Panc1 (cell line): ENCODE measurements around the gene ATP1A3. TPM values are rescaled to one million over a fixed set of nuclear protein-coding genes. Genes with fewer than 3 reads are reported as not detected.

Experiments used
- ATAC-seq: fragments of 200-7000 bp; cut with Tn5 transposase; 2 replicates; pipeline ENCODE4 v1.9.1; 2020; ENCODE audit warnings: mild to moderate bottlenecking, moderate library complexity
- BruUV-seq: library from RNA; stranded (reverse); fragments of 400-500 nt; replicated peaks from 2 replicates; lab custom pipeline; 2021; lab: Mats Ljungman, UMichigan
- CTCF ChIA-PET: fragments of 300-600 bp; sonication (Branson Sonifier 250); formaldehyde crosslinking; loops from one replicate; lab custom pipeline; 2022; ENCODE audit warnings: antibody characterized with exemption; lab: Charles Lee
- POLR2A ChIA-PET: fragments of 300-600 bp; sonication (Branson Sonifier 250); formaldehyde crosslinking; loops from one replicate; lab custom pipeline; 2022; ENCODE audit warnings: antibody characterized with exemption; lab: Charles Lee
- DNase-seq: peaks from one replicate; pipeline ENCODE4 v3.0.0-alpha.2; 2010; ENCODE audit warnings: low read depth, low spot score
- H3K27ac ChIP-seq: 2 replicates; pipeline ENCODE4 v1.5.1; 2011; ENCODE audit warnings: mild to moderate bottlenecking, low read length, inconsistent platforms
- H3K27me3 ChIP-seq: fragments of 200-500 bp; sonication (Bioruptor generic); 2 replicates; pipeline ENCODE4 v1.6.0; 2014; ENCODE audit warnings: low read length, inconsistent platforms; ENCODE audit not compliant: control insufficient read depth, insufficient read depth
- H3K36me3 ChIP-seq: fragments of 200-500 bp; sonication (Bioruptor generic); 2 replicates; pipeline ENCODE4 v1.5.1; 2014; ENCODE audit warnings: inconsistent platforms, mild to moderate bottlenecking, low read length, moderate library complexity; ENCODE audit not compliant: control insufficient read depth, insufficient read depth
- H3K4me1 ChIP-seq: 2 replicates; pipeline ENCODE4 v1.5.1; 2011; ENCODE audit warnings: inconsistent platforms, mild to moderate bottlenecking, low read length, moderate library complexity; ENCODE audit not compliant: control insufficient read depth, insufficient read depth
- H3K4me3 ChIP-seq, 2 experiments: 2 replicates each; pipeline ENCODE4 v1.5.1; 2011 to 2012; ENCODE audit warnings: low read depth in 2 of 2, low read length in 2 of 2, mild to moderate bottlenecking in 2 of 2, inconsistent platforms in 1 of 2, moderate library complexity in 1 of 2
- H3K9me3 ChIP-seq: fragments of 200-500 bp; sonication (Bioruptor generic); 2 replicates; pipeline ENCODE4 v1.5.1; 2014; ENCODE audit warnings: low read depth, mild to moderate bottlenecking, inconsistent platforms, low read length, moderate library complexity; ENCODE audit not compliant: control insufficient read depth, insufficient read depth
- POLR2AphosphoS5 ChIP-seq: IDR thresholded peaks from 2 replicates; pipeline ENCODE4 v1.6.1; 2012; ENCODE audit warnings: mild to moderate bottlenecking, low read depth, low read length, moderate library complexity
- SIN3A ChIP-seq: IDR thresholded peaks from 2 replicates; pipeline ENCODE4 v1.6.1; 2012; ENCODE audit warnings: low read depth, mild to moderate bottlenecking, low read length, moderate library complexity, borderline replicate concordance; ENCODE audit not compliant: insufficient read depth
- TCF7L2 ChIP-seq: IDR thresholded peaks from 2 replicates; pipeline ENCODE4 v1.6.1; 2011; ENCODE audit warnings: mild to moderate bottlenecking, low read depth, low read length, inconsistent platforms
- in situ Hi-C: cut with HindIII; loops from 2 replicates; pipeline ENCODE4 v1.10.0; 2016; ENCODE audit warnings: low sequenced_read_pairs, low pct_unique_long_range_greater_than_20kb
- intact Hi-C: fragments of 100-400 bp; cut with micrococcal nuclease; formaldehyde crosslinking; loops from one replicate; pipeline ENCODE4 v1.10.0; 2022; ENCODE audit not compliant: unreplicated experiment
- total RNA-seq: library from RNA; stranded (reverse); gene quantifications from one replicate; pipeline ENCODE4 v1.2.1, GENCODE V29; 2021; ENCODE audit not compliant: unreplicated experiment
- TF ChIP-seq, protein P1 (sequence below): fragments of 450-650 bp; IDR thresholded peaks from 2 replicates; pipeline ENCODE4 v1.5.1; 2017; ENCODE audit warnings: mild to moderate bottlenecking
- TF ChIP-seq, protein P2 (sequence below), 2 experiments: IDR thresholded peaks; 2 replicates each; pipeline ENCODE4 v1.6.1; 2011 to 2012; ENCODE audit warnings: low read depth in 2 of 2, control low read depth in 1 of 2, low read length in 1 of 2, mild to moderate bottlenecking in 1 of 2, moderate library complexity in 1 of 2; ENCODE audit not compliant: insufficient read depth in 1 of 2

The ATP1A3 gene
- total RNA-seq, 1 experiment from 2014 or later, result 4.9 TPM

DNA sequence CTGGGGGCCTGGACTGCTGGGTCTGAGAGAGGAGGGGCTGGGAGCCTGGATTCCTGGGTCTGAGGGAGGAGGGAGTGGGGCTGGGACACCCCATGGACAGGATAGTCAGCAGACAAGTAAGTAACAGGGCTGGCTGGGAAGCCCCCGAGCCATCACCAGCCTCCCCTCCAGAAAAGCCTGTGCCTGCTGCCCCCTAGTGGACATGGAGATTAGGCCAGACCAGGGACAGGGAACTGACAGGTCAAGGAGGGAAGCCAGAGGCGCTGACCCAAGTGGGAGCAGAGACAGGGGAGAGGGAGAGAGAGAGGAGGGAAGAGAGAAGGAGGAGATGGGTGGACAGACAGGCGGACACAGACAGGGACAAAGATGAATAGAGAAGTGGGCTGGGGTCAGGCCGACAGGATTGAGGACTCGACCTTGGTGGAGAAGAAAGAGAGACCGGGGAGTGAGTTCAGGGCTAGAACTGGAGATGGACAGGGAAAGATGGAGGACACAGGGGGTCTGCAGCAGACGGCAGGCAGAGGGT, 59.1 kb downstream of the ATP1A3 start:
- in situ Hi-C loops, result no loop called here
- no peaks in the 10 kb centered on the region for H3K36me3 ChIP-seq
- BruUV-seq, result no TSS peak
- ChIA-PET CTCF (interaction anchor here (0.6 kb wide), 3 partner anchors 29 to 100 kb away, joined by 3 to 5 read pairs (median 5); no protein-coding TSS in a partner anchor), POLR2A (no interaction called here)
- TF ChIP-seq, protein P1, sequence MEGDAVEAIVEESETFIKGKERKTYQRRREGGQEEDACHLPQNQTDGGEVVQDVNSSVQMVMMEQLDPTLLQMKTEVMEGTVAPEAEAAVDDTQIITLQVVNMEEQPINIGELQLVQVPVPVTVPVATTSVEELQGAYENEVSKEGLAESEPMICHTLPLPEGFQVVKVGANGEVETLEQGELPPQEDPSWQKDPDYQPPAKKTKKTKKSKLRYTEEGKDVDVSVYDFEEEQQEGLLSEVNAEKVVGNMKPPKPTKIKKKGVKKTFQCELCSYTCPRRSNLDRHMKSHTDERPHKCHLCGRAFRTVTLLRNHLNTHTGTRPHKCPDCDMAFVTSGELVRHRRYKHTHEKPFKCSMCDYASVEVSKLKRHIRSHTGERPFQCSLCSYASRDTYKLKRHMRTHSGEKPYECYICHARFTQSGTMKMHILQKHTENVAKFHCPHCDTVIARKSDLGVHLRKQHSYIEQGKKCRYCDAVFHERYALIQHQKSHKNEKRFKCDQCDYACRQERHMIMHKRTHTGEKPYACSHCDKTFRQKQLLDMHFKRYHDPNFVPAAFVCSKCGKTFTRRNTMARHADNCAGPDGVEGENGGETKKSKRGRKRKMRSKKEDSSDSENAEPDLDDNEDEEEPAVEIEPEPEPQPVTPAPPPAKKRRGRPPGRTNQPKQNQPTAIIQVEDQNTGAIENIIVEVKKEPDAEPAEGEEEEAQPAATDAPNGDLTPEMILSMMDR, result peak; percentile 91
- no peak for TF ChIP-seq TCF7L2
- H3K9me3 ChIP-seq, result no peaks in the 10 kb centered on the region
- no peaks in the 10 kb centered on the region for H3K4me1 ChIP-seq
- DNase-seq (peak; percentile 30), ATAC-seq (peak; percentile 84)
- intact Hi-C loops, result loop anchor here (10.0 kb wide), 1 partner anchor 50 kb away; the partner anchor contains the start of gene ARHGEF1
- no peak overlapping the region for H3K27ac ChIP-seq
- H3K27me3 ChIP-seq, result no peaks in the 10 kb centered on the region; the same call in 1 of the 2 replicates
- H3K4me3 ChIP-seq, result no peak overlapping the region

DNA sequence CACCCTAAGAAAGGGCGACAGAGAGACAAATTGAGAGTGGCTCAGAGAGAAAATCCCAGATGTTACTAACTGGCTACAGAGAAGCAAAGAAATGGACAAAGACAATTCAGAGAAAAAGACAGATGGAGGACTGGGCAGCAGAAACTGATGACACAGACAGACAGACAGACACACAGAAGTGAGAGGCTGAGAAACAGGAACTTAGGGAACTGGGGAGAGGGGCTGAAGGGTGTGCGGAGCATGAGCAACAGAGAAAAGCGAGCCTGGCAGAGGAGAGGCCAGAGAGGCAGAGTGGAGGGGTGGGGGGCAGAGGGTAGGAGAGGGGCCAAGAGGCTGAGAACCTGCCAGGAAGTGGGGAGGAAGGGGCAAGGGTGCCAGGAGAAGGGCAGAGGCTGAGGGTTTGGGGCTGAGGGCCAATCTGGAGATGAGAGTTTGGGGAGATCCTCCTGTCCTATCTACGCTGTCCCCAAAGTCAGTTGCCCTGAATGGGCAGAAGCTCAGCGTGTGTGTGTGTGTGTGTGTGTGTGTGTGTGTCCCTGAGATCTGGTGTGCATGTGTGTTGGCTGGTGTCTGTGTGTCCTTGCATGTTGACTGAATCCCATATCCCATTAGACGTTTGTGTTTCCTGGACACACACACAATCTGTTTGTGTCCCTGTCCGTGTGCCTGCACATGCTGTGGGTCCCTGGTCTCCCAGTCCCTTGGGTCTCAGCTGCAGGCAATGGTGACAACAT, 60.2 kb downstream of the ATP1A3 start:
- TF ChIP-seq, protein P2, sequence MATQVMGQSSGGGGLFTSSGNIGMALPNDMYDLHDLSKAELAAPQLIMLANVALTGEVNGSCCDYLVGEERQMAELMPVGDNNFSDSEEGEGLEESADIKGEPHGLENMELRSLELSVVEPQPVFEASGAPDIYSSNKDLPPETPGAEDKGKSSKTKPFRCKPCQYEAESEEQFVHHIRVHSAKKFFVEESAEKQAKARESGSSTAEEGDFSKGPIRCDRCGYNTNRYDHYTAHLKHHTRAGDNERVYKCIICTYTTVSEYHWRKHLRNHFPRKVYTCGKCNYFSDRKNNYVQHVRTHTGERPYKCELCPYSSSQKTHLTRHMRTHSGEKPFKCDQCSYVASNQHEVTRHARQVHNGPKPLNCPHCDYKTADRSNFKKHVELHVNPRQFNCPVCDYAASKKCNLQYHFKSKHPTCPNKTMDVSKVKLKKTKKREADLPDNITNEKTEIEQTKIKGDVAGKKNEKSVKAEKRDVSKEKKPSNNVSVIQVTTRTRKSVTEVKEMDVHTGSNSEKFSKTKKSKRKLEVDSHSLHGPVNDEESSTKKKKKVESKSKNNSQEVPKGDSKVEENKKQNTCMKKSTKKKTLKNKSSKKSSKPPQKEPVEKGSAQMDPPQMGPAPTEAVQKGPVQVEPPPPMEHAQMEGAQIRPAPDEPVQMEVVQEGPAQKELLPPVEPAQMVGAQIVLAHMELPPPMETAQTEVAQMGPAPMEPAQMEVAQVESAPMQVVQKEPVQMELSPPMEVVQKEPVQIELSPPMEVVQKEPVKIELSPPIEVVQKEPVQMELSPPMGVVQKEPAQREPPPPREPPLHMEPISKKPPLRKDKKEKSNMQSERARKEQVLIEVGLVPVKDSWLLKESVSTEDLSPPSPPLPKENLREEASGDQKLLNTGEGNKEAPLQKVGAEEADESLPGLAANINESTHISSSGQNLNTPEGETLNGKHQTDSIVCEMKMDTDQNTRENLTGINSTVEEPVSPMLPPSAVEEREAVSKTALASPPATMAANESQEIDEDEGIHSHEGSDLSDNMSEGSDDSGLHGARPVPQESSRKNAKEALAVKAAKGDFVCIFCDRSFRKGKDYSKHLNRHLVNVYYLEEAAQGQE (IDR thresholded peaks at IDR 0.05; ENCODE audit: insufficient read depth in 1 of 2, low read depth in 2 of 2, low read length in 1 of 2), result no peak
- TF ChIP-seq, protein P1, result no peak
- TF ChIP-seq SIN3A (no peak), TCF7L2 (no peak), POLR2AphosphoS5 (no peak)
- no peak for DNase-seq
- Histone ChIP-seq H3K27me3 (peaks cover 3% of the 10 kb centered on the region; the same call in 1 of the 2 replicates), H3K4me1 (no peaks in the 10 kb centered on the region; the same call in 1 of the 2 replicates), H3K27ac (no peak overlapping the region), H3K4me3 (no peak overlapping the region), H3K9me3 (no peaks in the 10 kb centered on the region), H3K36me3 (no peaks in the 10 kb centered on the region)
- intact Hi-C loops, result loop anchor here (10.0 kb wide), 1 partner anchor 49 kb away; the partner anchor contains the start of gene ARHGEF1
- in situ Hi-C loops, result no loop called here
- CTCF ChIA-PET, result interaction anchor here (0.6 to 0.7 kb wide), 3 partner anchors 9 to 91 kb away, joined by 3 to 5 read pairs (median 4); no protein-coding TSS in a partner anchor
- BruUV-seq, result no TSS peak
- POLR2A ChIA-PET, result no interaction called here
- ATAC-seq, result 0 out of 2 replicates have a peak, but pooled peaks have one; percentile 3
